ENCODE data around the gene PSMA6.

DNA sequence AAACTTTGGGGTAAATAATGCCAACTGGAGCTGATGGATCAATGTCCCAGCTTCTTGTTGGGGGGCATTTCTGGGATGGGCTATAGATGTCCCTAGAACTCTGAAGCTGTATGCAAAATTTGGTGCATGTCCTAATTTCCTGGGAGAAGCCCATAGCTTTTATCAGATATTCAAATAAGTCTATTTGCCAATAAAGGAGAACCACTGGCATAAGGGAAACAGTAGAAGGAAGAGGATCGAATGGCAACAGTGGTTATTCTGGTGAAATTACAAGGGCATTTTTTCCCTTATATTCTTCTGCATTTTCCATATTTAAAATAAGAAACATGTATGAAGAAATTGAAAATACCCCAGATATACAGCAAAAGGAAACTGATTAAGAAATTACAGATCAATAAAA lies 34.2 kb downstream of the PSMA6 start:
- TF ChIP-seq JUND (IDR thresholded peaks at IDR 0.05) = no peak
- TF ChIP-seq, protein P1, sequence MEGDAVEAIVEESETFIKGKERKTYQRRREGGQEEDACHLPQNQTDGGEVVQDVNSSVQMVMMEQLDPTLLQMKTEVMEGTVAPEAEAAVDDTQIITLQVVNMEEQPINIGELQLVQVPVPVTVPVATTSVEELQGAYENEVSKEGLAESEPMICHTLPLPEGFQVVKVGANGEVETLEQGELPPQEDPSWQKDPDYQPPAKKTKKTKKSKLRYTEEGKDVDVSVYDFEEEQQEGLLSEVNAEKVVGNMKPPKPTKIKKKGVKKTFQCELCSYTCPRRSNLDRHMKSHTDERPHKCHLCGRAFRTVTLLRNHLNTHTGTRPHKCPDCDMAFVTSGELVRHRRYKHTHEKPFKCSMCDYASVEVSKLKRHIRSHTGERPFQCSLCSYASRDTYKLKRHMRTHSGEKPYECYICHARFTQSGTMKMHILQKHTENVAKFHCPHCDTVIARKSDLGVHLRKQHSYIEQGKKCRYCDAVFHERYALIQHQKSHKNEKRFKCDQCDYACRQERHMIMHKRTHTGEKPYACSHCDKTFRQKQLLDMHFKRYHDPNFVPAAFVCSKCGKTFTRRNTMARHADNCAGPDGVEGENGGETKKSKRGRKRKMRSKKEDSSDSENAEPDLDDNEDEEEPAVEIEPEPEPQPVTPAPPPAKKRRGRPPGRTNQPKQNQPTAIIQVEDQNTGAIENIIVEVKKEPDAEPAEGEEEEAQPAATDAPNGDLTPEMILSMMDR (IDR thresholded peaks at IDR 0.05; ENCODE audit: low read depth, low read length, missing input control) = no peak
- TF ChIP-seq GABPA (IDR thresholded peaks at IDR 0.05 in 1 of 2, conservative IDR thresholded peaks at IDR 0.05 in 1 of 2) = no peak
- TF ChIP-seq TAF1 (conservative IDR thresholded peaks at IDR 0.05) = no peak
